OCI-LY1 (cell line): ENCODE results near the gene MCCD1.
"Not testable (repeated sequence)": the region's sequence is repeated elsewhere in the genome, so short reads cannot be mapped to it uniquely, and the experiment has no call there.

ENCODE experiments used
- H2AFZ ChIP-seq: fragments of 200-600 bp; sonication (generic), shearing (Covaris generic); 2 replicates; pipeline ENCODE4 v1.6.0; 2014; ENCODE audit warnings: antibody characterized with exemption, mild to moderate bottlenecking, low read length
- H3F3A ChIP-seq: fragments of 200-600 bp; sonication (generic), shearing (Covaris generic); 2 replicates; pipeline ENCODE4 v1.6.0; 2014; ENCODE audit warnings: mild to moderate bottlenecking, antibody characterized with exemption, low read length, moderate library complexity; ENCODE audit not compliant: insufficient read depth
- H3K27ac ChIP-seq: fragments of 200-600 bp; sonication (generic); 2 replicates; pipeline ENCODE4 v1.5.1; 2014; ENCODE audit warnings: low read length, mixed run types, mild to moderate bottlenecking, low read depth; ENCODE audit not compliant: poor library complexity, severe bottlenecking
- H3K27me3 ChIP-seq: fragments of 200-600 bp; sonication (generic); 2 replicates; pipeline ENCODE4 v1.6.0; 2014; ENCODE audit warnings: antibody characterized with exemption, mild to moderate bottlenecking, low read length, moderate library complexity; ENCODE audit not compliant: insufficient read depth
- H3K36me3 ChIP-seq: fragments of 200-600 bp; sonication (generic); 2 replicates; pipeline ENCODE4 v1.6.1; 2014; ENCODE audit warnings: mild to moderate bottlenecking, antibody characterized with exemption, low read length, moderate library complexity, mixed read lengths; ENCODE audit not compliant: insufficient read depth
- H3K4me1 ChIP-seq: fragments of 200-600 bp; sonication (generic); 2 replicates; pipeline ENCODE4 v1.5.1; 2014; ENCODE audit warnings: mild to moderate bottlenecking, low read length, moderate library complexity; ENCODE audit not compliant: insufficient read depth, severe bottlenecking
- H3K4me2 ChIP-seq: fragments of 200-600 bp; sonication (generic), shearing (Covaris generic); 2 replicates; pipeline ENCODE4 v1.6.1; 2014; ENCODE audit warnings: low read length
- H3K4me3 ChIP-seq: fragments of 200-600 bp; sonication (generic); 2 replicates; pipeline ENCODE4 v1.5.1; 2014; ENCODE audit warnings: low read length, low read depth, mild to moderate bottlenecking, mixed read lengths; ENCODE audit not compliant: poor library complexity, severe bottlenecking
- H3K79me2 ChIP-seq: fragments of 200-600 bp; shearing (Covaris generic); 2 replicates; pipeline ENCODE4 v1.6.1; 2016; ENCODE audit warnings: mixed run types, low read length, mixed read lengths; ENCODE audit not compliant: insufficient read depth
- H3K9ac ChIP-seq: fragments of 200-600 bp; sonication (generic), shearing (Covaris generic); 2 replicates; pipeline ENCODE4 v1.6.1; 2014; ENCODE audit warnings: mild to moderate bottlenecking, low read length, mixed read lengths
- H3K9me2 ChIP-seq: fragments of 200-600 bp; sonication (generic), shearing (Covaris generic); 2 replicates; pipeline ENCODE4 v1.6.1; 2014; ENCODE audit warnings: low read depth, mild to moderate bottlenecking, low read length, mixed read lengths
- H3K9me3 ChIP-seq: fragments of 200-600 bp; shearing (Covaris generic); 2 replicates; pipeline ENCODE4 v1.6.1; 2014; ENCODE audit warnings: low read length, mixed read lengths
- H4K20me1 ChIP-seq: fragments of 200-600 bp; sonication (generic), shearing (Covaris generic); 2 replicates; pipeline ENCODE4 v1.6.0; 2016; ENCODE audit warnings: mild to moderate bottlenecking, low read length; ENCODE audit not compliant: insufficient read depth
- EZH2 ChIP-seq: fragments of 200-600 bp; sonication (generic), shearing (Covaris generic); IDR thresholded peaks from 2 replicates; pipeline ENCODE4 v1.8.0; 2017; ENCODE audit warnings: borderline replicate concordance, mixed run types, mild to moderate bottlenecking, antibody characterized with exemption, low read length, moderate library complexity, mixed read lengths
- TF ChIP-seq, protein P1 (sequence below): fragments of 200-600 bp; sonication (generic), shearing (Covaris generic); IDR thresholded peaks from 2 replicates; pipeline ENCODE4 v1.5.1; 2017; ENCODE audit warnings: mild to moderate bottlenecking, antibody characterized with exemption, low read length, moderate library complexity, mixed read lengths

Gene MCCD1

DNA sequence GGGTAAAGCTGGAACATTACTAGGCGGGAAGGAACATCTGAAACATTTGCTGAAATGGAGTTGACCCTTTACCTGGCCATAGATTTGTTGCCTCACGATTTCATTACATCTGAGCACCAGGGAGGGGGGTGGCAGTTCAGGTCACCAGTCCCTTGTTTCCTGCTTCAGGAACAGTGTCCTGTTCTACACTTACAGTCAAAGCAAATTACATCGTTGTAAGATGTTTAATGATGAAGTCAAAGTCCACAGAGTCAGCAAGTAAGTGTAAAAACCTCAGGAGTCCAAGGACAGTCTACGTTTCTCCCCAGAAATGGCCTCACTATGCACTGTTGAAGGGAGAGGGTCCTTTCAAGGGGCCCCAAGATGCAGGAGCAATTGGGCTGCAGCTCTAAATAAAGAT, 39.7 kb upstream of the MCCD1 start:
- Histone ChIP-seq H3K4me3 (no peak overlapping the region), H3K27ac (no peak overlapping the region), H3K9ac (no peak overlapping the region), H3K4me2 (no peak overlapping the region), H3K27me3 (no peaks in the 10 kb centered on the region), H3F3A (no peaks in the 10 kb centered on the region), H3K79me2 (no peaks in the 10 kb centered on the region), H4K20me1 (no peaks in the 10 kb centered on the region), H3K9me2 (no peaks in the 10 kb centered on the region), H3K4me1 (peaks cover 27% of the 10 kb centered on the region), H2AFZ (no peak overlapping the region), H3K36me3 (no peaks in the 10 kb centered on the region; the same call in 1 of the 2 replicates), H3K9me3 (no peaks in the 10 kb centered on the region)
- TF ChIP-seq, protein P1, sequence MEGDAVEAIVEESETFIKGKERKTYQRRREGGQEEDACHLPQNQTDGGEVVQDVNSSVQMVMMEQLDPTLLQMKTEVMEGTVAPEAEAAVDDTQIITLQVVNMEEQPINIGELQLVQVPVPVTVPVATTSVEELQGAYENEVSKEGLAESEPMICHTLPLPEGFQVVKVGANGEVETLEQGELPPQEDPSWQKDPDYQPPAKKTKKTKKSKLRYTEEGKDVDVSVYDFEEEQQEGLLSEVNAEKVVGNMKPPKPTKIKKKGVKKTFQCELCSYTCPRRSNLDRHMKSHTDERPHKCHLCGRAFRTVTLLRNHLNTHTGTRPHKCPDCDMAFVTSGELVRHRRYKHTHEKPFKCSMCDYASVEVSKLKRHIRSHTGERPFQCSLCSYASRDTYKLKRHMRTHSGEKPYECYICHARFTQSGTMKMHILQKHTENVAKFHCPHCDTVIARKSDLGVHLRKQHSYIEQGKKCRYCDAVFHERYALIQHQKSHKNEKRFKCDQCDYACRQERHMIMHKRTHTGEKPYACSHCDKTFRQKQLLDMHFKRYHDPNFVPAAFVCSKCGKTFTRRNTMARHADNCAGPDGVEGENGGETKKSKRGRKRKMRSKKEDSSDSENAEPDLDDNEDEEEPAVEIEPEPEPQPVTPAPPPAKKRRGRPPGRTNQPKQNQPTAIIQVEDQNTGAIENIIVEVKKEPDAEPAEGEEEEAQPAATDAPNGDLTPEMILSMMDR, result no peak
- no peak for TF ChIP-seq EZH2

DNA sequence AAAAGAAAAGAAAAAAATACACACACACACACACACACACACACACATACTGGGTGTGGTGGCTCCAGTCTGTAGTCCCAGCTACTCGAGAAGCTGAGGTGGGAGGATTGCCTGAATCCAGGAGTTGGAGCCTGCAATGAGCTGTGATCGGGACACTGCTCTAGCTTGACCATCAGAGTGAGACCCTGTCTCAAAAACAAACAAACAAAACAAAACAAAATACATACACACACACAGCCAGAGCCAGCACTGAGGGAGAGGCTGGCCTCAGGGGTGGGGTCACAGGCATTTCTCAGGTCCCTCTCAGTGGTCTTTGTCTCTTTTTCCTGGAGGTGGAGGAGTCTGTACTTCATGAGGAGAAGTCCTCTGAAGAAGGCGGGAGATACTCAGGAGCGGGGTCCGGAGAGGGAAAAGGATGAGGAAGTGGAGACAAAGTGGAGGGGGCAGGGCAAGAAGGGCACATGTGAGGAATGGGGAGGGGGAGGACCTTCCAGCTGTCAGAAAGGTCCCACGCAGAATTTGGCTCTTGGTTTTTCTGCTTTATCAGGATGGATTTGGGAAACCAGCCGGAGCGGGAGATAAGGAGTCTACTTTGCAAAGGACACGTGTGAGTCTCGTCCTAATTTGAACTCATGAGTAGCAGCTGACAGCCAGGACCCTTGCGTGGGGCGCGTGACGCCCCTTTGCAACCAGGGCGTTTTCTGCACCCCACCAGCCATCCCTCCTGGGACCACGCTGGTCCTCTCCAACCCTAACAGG, 38.5 kb upstream of the MCCD1 start:
- no peaks in the 10 kb centered on the region for H3F3A ChIP-seq
- H3K9me3 ChIP-seq, result no peaks in the 10 kb centered on the region
- no peaks in the 10 kb centered on the region; the same call in 1 of the 2 replicates for H3K36me3 ChIP-seq
- no peak overlapping the region for H3K4me3 ChIP-seq
- H2AFZ ChIP-seq, result no peak overlapping the region
- TF ChIP-seq EZH2, result no peak
- TF ChIP-seq, protein P1, result no peak
- H3K27ac ChIP-seq, result no peak overlapping the region
- no peaks in the 10 kb centered on the region for H3K9me2 ChIP-seq
- no peak overlapping the region for H3K9ac ChIP-seq
- H3K4me1 ChIP-seq, result peaks cover 27% of the 10 kb centered on the region
- no peaks in the 10 kb centered on the region for H3K27me3 ChIP-seq
- H3K79me2 ChIP-seq, result peaks cover 4% of the 10 kb centered on the region
- H3K4me2 ChIP-seq, result no peak overlapping the region
- no peaks in the 10 kb centered on the region for H4K20me1 ChIP-seq

DNA sequence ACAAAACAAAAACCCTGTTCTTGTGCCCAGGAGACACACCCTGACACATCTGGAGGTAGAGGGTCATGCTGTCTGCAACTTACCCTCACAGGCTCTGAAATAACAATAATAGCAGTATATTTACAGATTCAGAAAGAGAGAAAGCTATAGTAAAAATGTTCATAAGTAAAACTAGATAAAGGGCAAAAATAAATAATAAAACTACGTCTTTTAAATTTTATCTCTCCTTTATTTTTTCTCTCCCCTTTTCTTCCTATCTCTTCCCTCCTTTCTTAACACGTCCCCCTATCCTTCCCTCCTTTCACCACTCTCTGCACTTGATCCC, 35.2 kb upstream of the MCCD1 start:
- H2AFZ ChIP-seq, H3K27me3 ChIP-seq, H4K20me1 ChIP-seq, H3K9me3 ChIP-seq, H3K36me3 ChIP-seq, H3K9me2 ChIP-seq, H3F3A ChIP-seq: not testable (repeated sequence)
- Histone ChIP-seq H3K4me1 (peaks cover 44% of the 10 kb centered on the region), H3K4me3 (peak overlapping the region; percentile 95), H3K79me2 (peaks cover 12% of the 10 kb centered on the region), H3K27ac (peak overlapping the region; percentile 82), H3K4me2 (peak overlapping the region; percentile 84), H3K9ac (peak overlapping the region; percentile 91)
